ENCODE data around the gene NKX2-1. TPM values are rescaled to one million over a fixed set of nuclear protein-coding genes. Genes with fewer than 3 reads are reported as not detected.

NKX2-1 gene
- total RNA-seq, 1 experiment from 2014 or later: not detected

- WGBS (ENCODE audit: extremely low coverage, insufficient read length, low lambda C conversion rate): no CpG with 5 or more reads among the region's 6 CpGs
- Histone ChIP-seq H3K4me2 (ENCODE audit: insufficient read depth, insufficient read length, low read length) (no peak overlapping the region), H3T11ph (ENCODE audit: low read length) (no peak overlapping the region), H3K79me1 (ENCODE audit: insufficient read depth, low read depth, low read length, poor library complexity, severe bottlenecking) (no peaks in the 10 kb centered on the region), H3K79me2 (ENCODE audit: insufficient read depth, low read length) (no peaks in the 10 kb centered on the region), H2BK15ac (ENCODE audit: low read depth, low read length) (no peak overlapping the region), H3K56ac (ENCODE audit: insufficient read length, low read depth, low read length) (no peak overlapping the region), H3K9ac (ENCODE audit: extremely low read depth, insufficient read length, low read length) (no peak overlapping the region), H3K23me2 (ENCODE audit: insufficient read length, low read depth, low read length, poor library complexity, severe bottlenecking) (no peaks in the 10 kb centered on the region), H3K18ac (ENCODE audit: insufficient read length, low read depth, low read length) (no peak overlapping the region), H3K23ac (ENCODE audit: insufficient read length, low read depth, low read length) (no peak overlapping the region), H3K4ac (ENCODE audit: low read depth, low read length) (no peak overlapping the region), H4K5ac (ENCODE audit: insufficient read length, low read depth, low read length) (no peak overlapping the region), H3K14ac (ENCODE audit: insufficient read depth, low read length) (no peak overlapping the region), H4K20me1 (ENCODE audit: control insufficient read depth, insufficient read depth, insufficient read length) (no peaks in the 10 kb centered on the region), H2BK20ac (ENCODE audit: low read depth, low read length, poor library complexity, severe bottlenecking) (no peak overlapping the region), H2BK120ac (ENCODE audit: low read depth, low read length, poor library complexity, severe bottlenecking) (no peak overlapping the region), H4K8ac (replicated peaks; ENCODE audit: insufficient read length, low read depth, low read length) (no peak overlapping the region), H2BK12ac (ENCODE audit: insufficient read length, low read depth, low read length) (no peak overlapping the region), H3K27me3 (ENCODE audit: insufficient read depth, low read length) (peaks cover 92% of the 10 kb centered on the region), H4K91ac (ENCODE audit: insufficient read length, low read depth, low read length) (no peak overlapping the region), H2AFZ (ENCODE audit: low read length) (no peak overlapping the region), H3K4me1 (ENCODE audit: insufficient read depth, low read length) (no peaks in the 10 kb centered on the region), H2AK5ac (ENCODE audit: insufficient read length, low read length) (no peak overlapping the region), H3K27ac (ENCODE audit: insufficient read length, low read depth, low read length) (no peak overlapping the region), H2BK5ac (ENCODE audit: insufficient read length, low read length) (no peak overlapping the region), H3K9me3 (ENCODE audit: control insufficient read depth, low read depth, low read length) (no peaks in the 10 kb centered on the region)
- no peaks in the 10 kb centered on the region; a peak in 2 of 7 replicates for H3K36me3 Mint-ChIP-seq (ENCODE audit: insufficient read depth in 1 of 3, low read depth in 3 of 3)
- peaks cover 98% of the 10 kb centered on the region for H3K27me3 Mint-ChIP-seq (ENCODE audit: low read depth)
- H3K9me3 Mint-ChIP-seq: peaks cover 6 to 19% of the 10 kb centered on the region in 2 experiments; a peak in 4 of 5 replicates
- DNase-seq: no peak
- H3K4me3 Mint-ChIP-seq: no peak overlapping the region
- TF ChIP-seq, protein P1, sequence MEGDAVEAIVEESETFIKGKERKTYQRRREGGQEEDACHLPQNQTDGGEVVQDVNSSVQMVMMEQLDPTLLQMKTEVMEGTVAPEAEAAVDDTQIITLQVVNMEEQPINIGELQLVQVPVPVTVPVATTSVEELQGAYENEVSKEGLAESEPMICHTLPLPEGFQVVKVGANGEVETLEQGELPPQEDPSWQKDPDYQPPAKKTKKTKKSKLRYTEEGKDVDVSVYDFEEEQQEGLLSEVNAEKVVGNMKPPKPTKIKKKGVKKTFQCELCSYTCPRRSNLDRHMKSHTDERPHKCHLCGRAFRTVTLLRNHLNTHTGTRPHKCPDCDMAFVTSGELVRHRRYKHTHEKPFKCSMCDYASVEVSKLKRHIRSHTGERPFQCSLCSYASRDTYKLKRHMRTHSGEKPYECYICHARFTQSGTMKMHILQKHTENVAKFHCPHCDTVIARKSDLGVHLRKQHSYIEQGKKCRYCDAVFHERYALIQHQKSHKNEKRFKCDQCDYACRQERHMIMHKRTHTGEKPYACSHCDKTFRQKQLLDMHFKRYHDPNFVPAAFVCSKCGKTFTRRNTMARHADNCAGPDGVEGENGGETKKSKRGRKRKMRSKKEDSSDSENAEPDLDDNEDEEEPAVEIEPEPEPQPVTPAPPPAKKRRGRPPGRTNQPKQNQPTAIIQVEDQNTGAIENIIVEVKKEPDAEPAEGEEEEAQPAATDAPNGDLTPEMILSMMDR (conservative IDR thresholded peaks at IDR 0.05): no peak
- peaks cover 20 to 60% of the 10 kb centered on the region in 2 experiments for H3K4me1 Mint-ChIP-seq
- H3K27ac Mint-ChIP-seq: no peak overlapping the region; a peak in 2 of 7 replicates
These were observed 9.2 kb downstream of the NKX2-1 start for GRCh38 chr14:36510874-36511273.
